ENCODE measurements around the gene SCGB1C1. TPM values are rescaled to one million over a fixed set of nuclear protein-coding genes. Genes with fewer than 3 reads are reported as not detected.

Gene SCGB1C1
- total and polyA plus RNA-seq, 9 donors = not detected

- H3K9me3 ChIP-seq = no peaks in the 10 kb centered on the region
- peak in 1 of 5 donors; percentile 18 for DNase-seq
- H3K27me3 ChIP-seq = no peaks in the 10 kb centered on the region
- intact Hi-C loops (cut with DNase I) = loop anchor here in 3 of 4 donors (10.0 kb wide), 2 partner anchors 102 to 162 kb away; partner anchors contain the start of genes B4GALNT4 (in 3 of the 3) and IFITM2 (in 1 of the 3)
- H3K4me1 ChIP-seq (ENCODE audit: insufficient read depth) = peaks cover 15% of the 10 kb centered on the region
- H3K4me3 ChIP-seq = no peak overlapping the region
- no peak overlapping the region for H3K27ac ChIP-seq
- no peak for TF ChIP-seq EP300 (IDR thresholded peaks at IDR 0.05)
- TF ChIP-seq CTCF (IDR thresholded peaks at IDR 0.05) = no peak
- TF ChIP-seq POLR2A (IDR thresholded peaks at IDR 0.05) = no peak
- no peaks in the 10 kb centered on the region for H3K36me3 ChIP-seq
- 78 to 85% (median 84%) methylated on average over 7 of the region's 7 CpGs for WGBS, 3 donors
Measured at GRCh38 chr11:203056-203944, 10.4 kb downstream of the SCGB1C1 start.

GRCh38 chr11:203945-204586 is 11.2 kb downstream of the SCGB1C1 start:
- Histone ChIP-seq H3K9me3 (no peaks in the 10 kb centered on the region), H3K27me3 (no peaks in the 10 kb centered on the region), H3K4me1 (ENCODE audit: insufficient read depth) (peaks cover 15% of the 10 kb centered on the region), H3K4me3 (no peak overlapping the region), H3K36me3 (no peaks in the 10 kb centered on the region), H3K27ac (no peak overlapping the region)
- peak in 1 of 5 donors; percentile 13 for DNase-seq
- intact Hi-C loops (cut with DNase I) = loop anchor here in 3 of 4 donors (10.0 kb wide), 2 partner anchors 101 to 161 kb away; partner anchors contain the start of genes B4GALNT4 (in 3 of the 3) and IFITM2 (in 1 of the 3)
- TF ChIP-seq EP300 (IDR thresholded peaks at IDR 0.05) = no peak
- no peak for TF ChIP-seq CTCF (IDR thresholded peaks at IDR 0.05)
- no peak for TF ChIP-seq POLR2A (IDR thresholded peaks at IDR 0.05)
- 89% methylated on average over 4 of the region's 4 CpGs for WGBS, 3 donors

GRCh38 chr11:204587-205109 is 11.8 kb downstream of the SCGB1C1 start:
- peak in 2 of 5 donors; percentile 9 to 30 for DNase-seq
- WGBS, 3 donors = 75 to 85% (median 78%) methylated on average over 8 to 12 of the region's 12 CpGs
- Histone ChIP-seq H3K9me3 (no peaks in the 10 kb centered on the region), H3K4me3 (no peak overlapping the region), H3K4me1 (ENCODE audit: insufficient read depth) (peaks cover 19% of the 10 kb centered on the region), H3K27me3 (no peaks in the 10 kb centered on the region), H3K27ac (no peak overlapping the region), H3K36me3 (no peaks in the 10 kb centered on the region)
- intact Hi-C loops (cut with DNase I) = loop anchor here (5.0 to 10.0 kb wide), 3 partner anchors 100 to 308 kb away; partner anchors contain the start of genes B4GALNT4 (in 3 of the 4) and IFITM2 (in 1 of the 4)
- TF ChIP-seq CTCF (IDR thresholded peaks at IDR 0.05) = no peak
- no peak for TF ChIP-seq EP300 (IDR thresholded peaks at IDR 0.05)
- no peak for TF ChIP-seq POLR2A (IDR thresholded peaks at IDR 0.05)

Data from ovary (tissue), 9 donors.